GM23248 (cell line): ENCODE measurements around the gene SLC26A4.

Source experiments
- EZH2 ChIP-seq: fragments of 200-600 bp; sonication (generic); IDR thresholded peaks from 2 replicates; pipeline ENCODE4 v1.6.1; 2018; ENCODE audit warnings: antibody characterized with exemption, mild to moderate bottlenecking; ENCODE audit not compliant: insufficient read depth, poor library complexity, severe bottlenecking
- EZH2phosphoT487 ChIP-seq: fragments of 200-600 bp; sonication (generic); IDR thresholded peaks from 2 replicates; pipeline ENCODE4 v1.6.1; 2018; ENCODE audit warnings: antibody characterized with exemption, moderate library complexity, mild to moderate bottlenecking, low read depth; ENCODE audit not compliant: insufficient read depth

DNA sequence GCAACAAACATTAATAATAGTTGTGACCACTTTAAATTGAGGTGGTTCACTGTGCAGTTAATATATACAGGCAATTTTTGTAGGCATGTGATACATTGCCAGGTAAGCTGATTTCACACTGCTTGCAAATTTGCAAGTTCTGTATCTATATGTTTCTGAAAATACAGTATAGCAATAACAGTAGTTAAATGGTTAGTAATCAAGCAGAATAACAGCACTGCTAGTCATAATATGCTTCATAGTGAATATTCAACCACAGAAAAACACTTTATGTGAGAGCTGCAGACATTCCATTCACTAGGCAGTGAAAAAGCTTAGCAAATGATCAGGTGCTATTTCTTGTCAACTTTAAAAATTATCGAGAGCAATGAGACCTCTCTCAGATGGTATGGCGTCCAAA, 28.9 kb downstream of the SLC26A4 start:
- TF ChIP-seq EZH2, result no peak
- no peak for TF ChIP-seq EZH2phosphoT487
